Measurements from ENCODE around the gene SHB. TPM values are rescaled to one million over a fixed set of nuclear protein-coding genes. Genes with fewer than 3 reads are reported as not detected.

SHB gene
- total RNA-seq, 1 experiment from 2014 or later = 56.4 TPM

- Histone ChIP-seq H3K27me3 (ENCODE audit: low read length) (no peaks in the 10 kb centered on the region), H4K20me1 (ENCODE audit: low read length) (no peaks in the 10 kb centered on the region), H2AFZ (ENCODE audit: low read length) (no peak overlapping the region), H3K4me1 (ENCODE audit: insufficient read depth, low read length) (peaks cover 14% of the 10 kb centered on the region), H3K79me2 (ENCODE audit: low read length) (peaks cover 17% of the 10 kb centered on the region), H3K9me2 (replicated peaks; ENCODE audit: low read length) (no peaks in the 10 kb centered on the region), H3K27ac (ENCODE audit: low read length) (no peak overlapping the region), H3K4me3 (ENCODE audit: low read length) (no peak overlapping the region), H3K4me2 (ENCODE audit: low read length) (no peak overlapping the region), H3K9me3 (ENCODE audit: low read length) (no peaks in the 10 kb centered on the region), H3K36me3 (ENCODE audit: low read depth, low read length) (peaks cover 7% of the 10 kb centered on the region), H3K9ac (ENCODE audit: low read length) (no peak overlapping the region), H3F3A (ENCODE audit: low read length, unreplicated experiment) (no peaks in the 10 kb centered on the region)
- no peak for TF ChIP-seq EZH2phosphoT487 (IDR thresholded peaks at IDR 0.05; ENCODE audit: borderline replicate concordance, low read length)
- no peak for ATAC-seq
- ChIA-PET CTCF (no interaction called here), POLR2A (ENCODE audit: unreplicated experiment) (no interaction called here)
- intact Hi-C loops (cut with micrococcal nuclease) = no loop called here
- DNase-seq = no peak
- BruUV-seq (replicated peaks) = no TSS peak
Measured at GRCh38 chr9:37923796-37924427, 145.1 kb downstream of the SHB start.

- Histone ChIP-seq H3K27ac (ENCODE audit: low read length) (no peak overlapping the region), H3K4me1 (ENCODE audit: insufficient read depth, low read length) (peaks cover 14% of the 10 kb centered on the region), H3K9me2 (replicated peaks; ENCODE audit: low read length) (no peaks in the 10 kb centered on the region), H3K79me2 (ENCODE audit: low read length) (peaks cover 17% of the 10 kb centered on the region), H3K36me3 (ENCODE audit: low read depth, low read length) (peaks cover under 1% of the 10 kb centered on the region), H3F3A (ENCODE audit: low read length, unreplicated experiment) (no peaks in the 10 kb centered on the region), H2AFZ (ENCODE audit: low read length) (no peak overlapping the region), H3K4me3 (ENCODE audit: low read length) (no peak overlapping the region), H3K27me3 (ENCODE audit: low read length) (no peaks in the 10 kb centered on the region), H3K4me2 (ENCODE audit: low read length) (no peak overlapping the region), H3K9ac (ENCODE audit: low read length) (no peak overlapping the region), H4K20me1 (ENCODE audit: low read length) (no peaks in the 10 kb centered on the region), H3K9me3 (ENCODE audit: low read length) (no peaks in the 10 kb centered on the region)
- ChIA-PET CTCF (no interaction called here), POLR2A (ENCODE audit: unreplicated experiment) (no interaction called here)
- TF ChIP-seq CTCF (conservative IDR thresholded peaks at IDR 0.05; ENCODE audit: low read depth, low read length) = no peak
- no peak for TF ChIP-seq EZH2phosphoT487 (IDR thresholded peaks at IDR 0.05; ENCODE audit: borderline replicate concordance, low read length)
- TF ChIP-seq EZH2 (IDR thresholded peaks at IDR 0.05; ENCODE audit: low read length, unreplicated experiment) = no peak
- no TSS peak for BruUV-seq (replicated peaks)
- no peak for DNase-seq
- no peak for ATAC-seq
- intact Hi-C loops (cut with micrococcal nuclease) = no loop called here
Measured at GRCh38 chr9:37923118-37923795, 145.8 kb downstream of the SHB start.

- Histone ChIP-seq H3K27ac (ENCODE audit: low read length) (no peak overlapping the region), H3K27me3 (ENCODE audit: low read length) (no peaks in the 10 kb centered on the region), H3K9ac (ENCODE audit: low read length) (no peak overlapping the region), H3K4me1 (ENCODE audit: insufficient read depth, low read length) (peaks cover 14% of the 10 kb centered on the region), H3K36me3 (ENCODE audit: low read depth, low read length) (peaks cover 3% of the 10 kb centered on the region), H3K4me2 (ENCODE audit: low read length) (no peak overlapping the region), H2AFZ (ENCODE audit: low read length) (no peak overlapping the region), H3K9me2 (replicated peaks; ENCODE audit: low read length) (no peaks in the 10 kb centered on the region), H3K9me3 (ENCODE audit: low read length) (no peaks in the 10 kb centered on the region), H3K4me3 (ENCODE audit: low read length) (no peak overlapping the region), H4K20me1 (ENCODE audit: low read length) (no peaks in the 10 kb centered on the region), H3K79me2 (ENCODE audit: low read length) (peaks cover 11% of the 10 kb centered on the region; the same call in 1 of the 2 replicates), H3F3A (ENCODE audit: low read length, unreplicated experiment) (no peaks in the 10 kb centered on the region)
- ATAC-seq (no peak), DNase-seq (no peak)
- no TSS peak for BruUV-seq (replicated peaks)
- TF ChIP-seq CTCF (conservative IDR thresholded peaks at IDR 0.05; ENCODE audit: low read depth, low read length) (no peak), EZH2phosphoT487 (IDR thresholded peaks at IDR 0.05; ENCODE audit: borderline replicate concordance, low read length) (no peak), EZH2 (IDR thresholded peaks at IDR 0.05; ENCODE audit: low read length, unreplicated experiment) (no peak)
- CTCF ChIA-PET = no interaction called here
- intact Hi-C loops (cut with micrococcal nuclease) = no loop called here
- POLR2A ChIA-PET (ENCODE audit: unreplicated experiment) = no interaction called here
Measured at GRCh38 chr9:37922363-37923117, 146.5 kb downstream of the SHB start.
